ENCODE measurements around the gene VAC14. TPM values are rescaled to one million over a fixed set of nuclear protein-coding genes. Genes with fewer than 3 reads are reported as not detected.

The VAC14 gene
- total and polyA plus RNA-seq, 5 donors from 2014 or later, result 27.0 to 38.8 (median 30.1) TPM

DNA sequence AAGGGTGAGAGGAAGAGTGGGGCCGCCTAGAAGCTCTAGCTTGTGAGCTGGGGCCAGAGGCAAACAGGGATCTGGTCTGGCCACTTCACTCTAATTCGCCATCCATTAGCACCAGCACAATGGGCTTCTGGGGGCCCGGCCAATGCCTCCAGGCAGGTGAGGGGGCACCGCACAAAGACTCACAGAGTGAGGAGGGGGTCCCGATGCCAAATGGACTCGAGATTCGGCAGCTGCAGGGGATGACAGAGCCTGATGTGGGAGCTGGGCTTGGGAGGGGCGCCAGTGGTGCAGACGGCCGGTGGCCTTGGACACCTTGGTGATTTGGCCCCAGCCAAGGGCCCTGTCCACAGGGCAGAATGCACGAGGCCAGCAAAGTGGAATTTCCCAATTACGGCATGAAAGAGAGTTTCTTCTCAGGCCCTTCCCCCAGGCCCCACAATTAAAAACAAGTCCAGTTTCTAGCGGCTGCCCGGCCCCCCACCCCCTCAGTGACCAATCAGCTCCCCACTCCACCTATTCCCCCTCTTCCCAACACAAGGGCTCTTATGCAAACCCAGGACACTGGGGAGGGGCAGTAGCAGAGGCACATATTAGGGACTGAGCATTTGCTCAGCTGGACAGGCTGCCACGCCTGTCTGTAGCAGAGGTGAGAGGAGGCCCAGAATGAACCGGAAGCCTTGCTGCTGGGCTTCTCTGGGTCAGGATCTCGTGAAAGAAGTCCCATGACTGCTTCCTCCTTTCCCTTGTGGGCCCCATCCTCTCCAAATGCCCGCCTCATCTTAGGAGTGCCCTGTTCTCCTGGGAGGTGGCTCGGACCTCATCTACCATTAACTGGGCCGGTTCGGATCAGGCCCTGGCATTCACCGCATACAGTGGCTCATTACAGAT, 75.7 kb downstream of the VAC14 start:
- peaks cover 27% of the 10 kb centered on the region for H3K36me3 ChIP-seq (ENCODE audit: control insufficient read depth, insufficient read depth, low read length)
- H3K27ac Mint-ChIP-seq, result peak overlapping the region in 1 of 3 donors; percentile 59
- H3K9me3 Mint-ChIP-seq, result no peaks in the 10 kb centered on the region
- H3K4me1 Mint-ChIP-seq, result peaks cover 0 to 10% (median 1%) of the 10 kb centered on the region in 4 donors
- no peaks in the 10 kb centered on the region for H3K9me3 ChIP-seq (ENCODE audit: control insufficient read depth in 2 of 2, low read length in 2 of 2)
- DNase-seq, result no peak
- H3K4me1 ChIP-seq (ENCODE audit: control insufficient read depth, insufficient read depth, low read length, poor library complexity, severe bottlenecking), result no peaks in the 10 kb centered on the region
- ATAC-seq (ENCODE audit: low read depth in 2 of 2), result no peak
- H3K27ac ChIP-seq (ENCODE audit: insufficient read depth, low read length, poor library complexity, severe bottlenecking), result no peak overlapping the region
- no peak overlapping the region for H3K4me3 ChIP-seq (ENCODE audit: low read depth, low read length)
- peaks cover 37% of the 10 kb centered on the region for H3K36me3 Mint-ChIP-seq
- H3K27me3 Mint-ChIP-seq, result no peaks in the 10 kb centered on the region
- no peak overlapping the region for H3K4me3 Mint-ChIP-seq
- no peaks in the 10 kb centered on the region for H3K27me3 ChIP-seq (ENCODE audit: control insufficient read depth, insufficient read depth, low read length)

DNA sequence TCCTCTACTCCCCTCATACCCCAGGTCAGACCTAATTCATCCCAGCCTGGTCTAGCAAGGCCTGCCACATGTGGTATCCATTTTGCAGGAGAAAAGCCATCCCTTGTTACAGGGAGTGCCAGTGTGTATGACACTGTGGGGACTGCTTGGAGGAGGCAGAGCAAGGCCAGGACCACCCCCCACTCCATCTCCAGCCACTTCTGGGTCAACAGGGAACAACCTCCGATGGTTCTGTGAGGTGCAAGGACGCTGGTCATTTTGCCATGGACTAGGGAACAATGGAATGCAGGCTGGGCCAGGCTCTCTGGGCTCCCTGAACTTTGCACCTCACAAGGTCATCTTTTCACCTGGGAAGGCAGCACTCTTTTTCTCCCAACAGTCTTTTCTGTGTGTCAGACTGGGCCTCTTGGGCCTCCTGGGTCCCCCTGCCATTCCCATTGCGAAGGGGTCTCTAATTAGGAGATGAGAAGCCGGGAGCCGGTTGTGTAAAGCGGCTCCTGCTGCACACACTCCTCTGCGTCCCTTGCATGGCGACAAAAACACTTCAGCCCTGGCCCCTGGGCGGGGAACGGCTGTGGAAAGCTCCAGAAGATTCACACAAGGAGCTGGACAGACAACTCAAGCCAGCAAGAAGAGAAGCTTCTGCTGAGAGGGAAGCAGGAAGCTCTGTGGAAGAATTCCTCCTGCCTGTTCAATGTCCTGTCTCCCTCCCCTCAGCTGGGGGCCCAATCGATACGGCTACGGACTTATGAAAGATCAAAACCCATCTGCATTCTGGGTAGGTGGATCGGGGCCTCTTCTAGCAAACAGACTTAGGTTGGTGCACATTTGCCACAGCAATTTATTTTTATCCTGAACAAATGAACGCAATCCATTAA, 76.6 kb downstream of the VAC14 start:
- peaks cover 37% of the 10 kb centered on the region for H3K36me3 Mint-ChIP-seq
- H3K27me3 Mint-ChIP-seq, result no peaks in the 10 kb centered on the region
- Histone ChIP-seq H3K9me3 (ENCODE audit: control insufficient read depth in 2 of 2, low read length in 2 of 2) (no peaks in the 10 kb centered on the region), H3K4me1 (ENCODE audit: control insufficient read depth, insufficient read depth, low read length, poor library complexity, severe bottlenecking) (no peaks in the 10 kb centered on the region), H3K4me3 (ENCODE audit: low read depth, low read length) (no peak overlapping the region), H3K27me3 (ENCODE audit: control insufficient read depth, insufficient read depth, low read length) (no peaks in the 10 kb centered on the region), H3K27ac (ENCODE audit: insufficient read depth, low read length, poor library complexity, severe bottlenecking) (no peak overlapping the region), H3K36me3 (ENCODE audit: control insufficient read depth, insufficient read depth, low read length) (peaks cover 28% of the 10 kb centered on the region)
- no peak for DNase-seq
- H3K4me3 Mint-ChIP-seq, result no peak overlapping the region
- no peak for ATAC-seq (ENCODE audit: low read depth in 2 of 2)
- peaks cover 0 to 2% (median 1%) of the 10 kb centered on the region in 4 donors for H3K4me1 Mint-ChIP-seq
- peaks cover 0 to 3% (median 0%) of the 10 kb centered on the region in 7 donors for H3K9me3 Mint-ChIP-seq
- peak overlapping the region in 1 of 3 donors; percentile 59 for H3K27ac Mint-ChIP-seq

DNA sequence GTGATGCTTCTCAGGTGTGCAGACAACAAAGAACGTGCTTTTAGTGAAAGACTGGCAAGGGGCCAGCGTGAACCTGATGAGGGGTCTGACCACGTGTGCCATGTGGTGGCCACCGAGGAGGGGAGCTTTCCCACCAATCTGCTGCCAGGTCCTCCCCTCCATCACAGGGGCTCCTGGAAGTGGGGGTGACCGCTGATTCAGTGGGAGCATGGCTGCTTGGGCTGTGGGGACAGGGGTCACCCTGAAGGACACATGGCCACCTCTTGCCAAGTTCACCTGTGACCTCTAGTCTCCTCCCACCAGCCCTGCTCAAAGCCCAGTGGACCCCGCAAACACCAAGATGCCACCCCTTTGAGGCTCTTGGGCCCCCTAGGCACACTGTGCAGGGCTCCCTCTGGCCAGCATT, 77.2 kb downstream of the VAC14 start:
- H3K36me3 Mint-ChIP-seq, result peaks cover 36% of the 10 kb centered on the region
- Histone ChIP-seq H3K4me3 (ENCODE audit: low read depth, low read length) (no peak overlapping the region), H3K9me3 (ENCODE audit: control insufficient read depth in 2 of 2, low read length in 2 of 2) (no peaks in the 10 kb centered on the region), H3K4me1 (ENCODE audit: control insufficient read depth, insufficient read depth, low read length, poor library complexity, severe bottlenecking) (no peaks in the 10 kb centered on the region), H3K36me3 (ENCODE audit: control insufficient read depth, insufficient read depth, low read length) (peaks cover 23% of the 10 kb centered on the region), H3K27ac (ENCODE audit: insufficient read depth, low read length, poor library complexity, severe bottlenecking) (no peak overlapping the region), H3K27me3 (ENCODE audit: control insufficient read depth, insufficient read depth, low read length) (no peaks in the 10 kb centered on the region)
- peaks cover 0 to 3% (median 0%) of the 10 kb centered on the region in 7 donors for H3K9me3 Mint-ChIP-seq
- no peak for ATAC-seq (ENCODE audit: low read depth in 2 of 2)
- H3K4me1 Mint-ChIP-seq, result peaks cover 0 to 2% (median under 1%) of the 10 kb centered on the region in 4 donors
- no peak overlapping the region for H3K4me3 Mint-ChIP-seq
- DNase-seq, result no peak
- H3K27me3 Mint-ChIP-seq, result no peaks in the 10 kb centered on the region
- no peak overlapping the region for H3K27ac Mint-ChIP-seq

DNA sequence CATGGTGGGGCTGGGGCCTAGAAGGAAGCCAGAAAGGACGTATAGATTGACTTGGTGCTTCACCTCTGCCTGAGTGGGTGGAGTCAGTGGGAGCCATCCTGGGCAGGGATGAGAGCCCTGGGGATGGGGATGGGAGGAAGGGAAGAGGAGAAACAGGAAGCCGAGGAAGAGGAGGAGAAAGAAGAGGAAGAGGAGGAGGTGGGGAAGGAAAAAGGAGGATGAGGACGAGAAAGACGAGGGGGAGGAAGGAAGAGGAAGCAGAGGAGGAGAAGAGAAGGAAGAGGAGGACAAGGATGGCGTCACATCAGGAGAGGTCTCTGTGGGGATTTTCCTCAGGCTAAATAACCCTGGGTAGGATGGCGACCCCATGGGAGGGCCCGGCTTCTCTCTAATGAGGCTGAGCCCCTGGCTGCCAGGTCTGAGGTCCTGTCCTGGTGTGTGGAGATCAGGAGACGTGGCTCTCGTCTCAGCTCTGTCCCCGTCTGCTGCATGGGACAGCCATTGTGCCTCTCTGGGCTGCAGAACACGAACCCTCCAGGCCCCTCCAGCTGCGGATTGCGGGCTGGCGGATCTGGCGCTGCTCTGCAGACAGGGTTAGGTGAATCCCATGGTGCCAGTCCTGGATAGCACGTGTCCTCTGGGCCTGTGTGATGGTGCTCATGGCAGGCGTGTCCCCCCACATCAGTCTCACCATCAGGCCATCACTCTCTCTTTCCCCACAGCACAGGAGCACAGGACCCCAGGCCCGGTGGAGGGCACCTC, 79.6 kb downstream of the VAC14 start:
- ATAC-seq (ENCODE audit: low read depth in 2 of 2), result no peak
- H3K36me3 Mint-ChIP-seq, result peaks cover 34% of the 10 kb centered on the region

DNA sequence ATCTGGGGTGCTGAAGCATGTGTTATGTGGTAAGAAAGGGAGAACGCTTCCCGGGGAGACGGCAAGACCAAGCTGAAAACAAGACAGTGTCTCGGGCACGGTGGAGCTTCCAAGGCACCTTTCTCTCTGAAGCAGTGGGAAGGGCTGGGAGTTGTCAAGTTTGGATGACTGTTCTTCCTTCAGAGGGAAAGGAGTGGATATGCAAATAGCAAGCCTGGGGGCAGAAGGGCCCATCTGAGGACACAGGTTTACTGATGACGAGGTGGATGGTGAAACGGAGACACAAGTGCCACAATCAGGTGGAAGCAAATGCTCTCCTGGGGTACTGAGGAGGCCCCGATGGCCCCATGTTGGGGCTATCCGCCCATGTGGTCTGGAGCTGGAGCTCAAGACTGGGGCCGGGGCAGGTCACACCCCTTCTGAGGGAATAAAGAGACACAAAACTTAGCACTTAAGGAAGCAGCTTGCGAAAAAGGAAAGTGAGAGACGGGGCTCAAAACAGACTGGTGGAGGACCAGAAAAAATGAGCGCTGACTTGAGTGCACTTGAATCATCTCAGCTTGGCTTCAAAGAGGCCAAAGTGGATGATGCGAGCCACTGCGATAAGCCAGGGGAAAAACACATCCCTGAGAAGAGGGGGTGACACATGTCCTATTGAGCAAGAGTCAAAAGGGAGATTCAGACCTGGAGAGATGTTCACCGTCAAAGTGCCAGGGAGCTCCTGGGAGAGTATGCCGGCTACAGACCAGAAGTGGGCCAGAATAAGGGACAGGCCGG, 80.3 kb downstream of the VAC14 start:
- H3K4me3 Mint-ChIP-seq, result no peak overlapping the region
- peaks cover 10% of the 10 kb centered on the region for H3K36me3 ChIP-seq (ENCODE audit: control insufficient read depth, insufficient read depth, low read length)
- peaks cover 0 to 2% (median under 1%) of the 10 kb centered on the region in 4 donors for H3K4me1 Mint-ChIP-seq
- peak overlapping the region in 1 of 3 donors; percentile 48 for H3K27ac Mint-ChIP-seq
- H3K36me3 Mint-ChIP-seq, result peaks cover 34% of the 10 kb centered on the region
- peaks cover 0 to 3% (median 0%) of the 10 kb centered on the region in 7 donors for H3K9me3 Mint-ChIP-seq
- H3K27me3 ChIP-seq (ENCODE audit: control insufficient read depth, insufficient read depth, low read length), result no peaks in the 10 kb centered on the region
- H3K27me3 Mint-ChIP-seq, result no peaks in the 10 kb centered on the region
- no peak overlapping the region for H3K27ac ChIP-seq (ENCODE audit: insufficient read depth, low read length, poor library complexity, severe bottlenecking)
- no peaks in the 10 kb centered on the region for H3K9me3 ChIP-seq (ENCODE audit: control insufficient read depth in 2 of 2, low read length in 2 of 2)
- ATAC-seq (ENCODE audit: low read depth in 2 of 2), result no peak
- H3K4me3 ChIP-seq (ENCODE audit: low read depth, low read length), result no peak overlapping the region
- DNase-seq, result no peak
- no peaks in the 10 kb centered on the region for H3K4me1 ChIP-seq (ENCODE audit: control insufficient read depth, insufficient read depth, low read length, poor library complexity, severe bottlenecking)

More for the DNA sequence above, 79.6 kb downstream of the VAC14 start:
- Histone ChIP-seq H3K27ac (ENCODE audit: insufficient read depth, low read length, poor library complexity, severe bottlenecking) (no peak overlapping the region), H3K27me3 (ENCODE audit: control insufficient read depth, insufficient read depth, low read length) (no peaks in the 10 kb centered on the region), H3K9me3 (ENCODE audit: control insufficient read depth in 2 of 2, low read length in 2 of 2) (no peaks in the 10 kb centered on the region), H3K36me3 (ENCODE audit: control insufficient read depth, insufficient read depth, low read length) (peaks cover 14% of the 10 kb centered on the region), H3K4me3 (ENCODE audit: low read depth, low read length) (no peak overlapping the region), H3K4me1 (ENCODE audit: control insufficient read depth, insufficient read depth, low read length, poor library complexity, severe bottlenecking) (no peaks in the 10 kb centered on the region)
- no peaks in the 10 kb centered on the region for H3K27me3 Mint-ChIP-seq
- peaks cover 0 to 2% (median under 1%) of the 10 kb centered on the region in 4 donors for H3K4me1 Mint-ChIP-seq
- peaks cover 0 to 3% (median 0%) of the 10 kb centered on the region in 7 donors for H3K9me3 Mint-ChIP-seq
- no peak overlapping the region for H3K4me3 Mint-ChIP-seq
- no peak overlapping the region for H3K27ac Mint-ChIP-seq
- DNase-seq, result no peak

DNA sequence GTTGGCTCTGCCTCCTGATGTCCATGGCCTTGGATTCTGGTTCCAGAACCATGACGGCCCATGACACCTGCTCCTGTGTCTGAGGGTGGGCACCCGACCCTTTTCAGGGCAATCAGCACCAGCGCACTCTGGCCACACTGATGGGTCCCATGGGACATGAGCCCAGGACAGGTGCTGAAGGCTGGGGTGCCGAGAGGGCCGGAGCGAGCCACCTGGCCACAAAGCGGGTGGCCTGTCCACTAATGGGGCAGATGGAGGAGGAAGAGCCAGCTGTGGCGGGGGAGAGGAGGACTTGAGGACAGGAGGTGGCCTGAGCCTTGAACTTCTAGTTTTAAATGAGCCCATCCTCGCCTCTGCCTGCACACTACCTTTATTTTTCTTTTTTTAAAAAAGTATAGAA, 83.9 kb downstream of the VAC14 start:
- Histone ChIP-seq H3K9me3 (ENCODE audit: control insufficient read depth in 2 of 2, low read length in 2 of 2) (no peaks in the 10 kb centered on the region), H3K27ac (ENCODE audit: insufficient read depth, low read length, poor library complexity, severe bottlenecking) (no peak overlapping the region), H3K4me3 (ENCODE audit: low read depth, low read length) (no peak overlapping the region), H3K27me3 (ENCODE audit: control insufficient read depth, insufficient read depth, low read length) (no peaks in the 10 kb centered on the region), H3K4me1 (ENCODE audit: control insufficient read depth, insufficient read depth, low read length, poor library complexity, severe bottlenecking) (no peaks in the 10 kb centered on the region), H3K36me3 (ENCODE audit: control insufficient read depth, insufficient read depth, low read length) (peaks cover 10% of the 10 kb centered on the region)
- no peak overlapping the region for H3K4me3 Mint-ChIP-seq
- peaks cover 0 to 1% (median 0%) of the 10 kb centered on the region in 4 donors for H3K4me1 Mint-ChIP-seq
- no peaks in the 10 kb centered on the region for H3K27me3 Mint-ChIP-seq
- ATAC-seq (ENCODE audit: low read depth in 2 of 2) (no peak), DNase-seq (no peak)
- no peak overlapping the region for H3K27ac Mint-ChIP-seq
- H3K9me3 Mint-ChIP-seq, result peaks cover 0 to 3% (median 0%) of the 10 kb centered on the region in 7 donors
- H3K36me3 Mint-ChIP-seq, result peaks cover 23% of the 10 kb centered on the region
